Inferior parietal cortex (tissue), 1 donor: ENCODE results near the gene NDST4.

Experiments used
- DNase-seq: peaks from one replicate; pipeline ENCODE4 v3.0.0-alpha.2; 2016; ENCODE audit errors: extremely low spot score

NDST4 gene

DNA sequence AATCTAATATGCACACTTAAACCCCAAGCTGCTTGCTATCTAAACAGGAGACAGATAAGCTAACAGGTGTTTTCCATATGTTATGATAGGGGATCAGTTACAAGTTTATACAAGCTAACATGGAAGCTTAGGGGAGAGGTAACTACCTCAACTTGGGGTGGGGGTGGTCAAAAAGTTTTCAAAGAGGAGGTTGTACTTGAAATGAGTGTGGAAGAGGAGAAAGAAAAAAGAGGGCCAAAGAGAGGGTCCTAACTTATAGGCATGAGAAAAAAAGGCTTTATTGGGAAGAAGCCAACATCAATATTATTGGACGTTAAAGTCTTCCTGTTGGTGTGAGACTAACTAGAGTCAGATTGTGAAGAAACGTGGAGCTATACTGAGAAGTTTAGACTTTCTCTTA is 205.9 kb downstream of the NDST4 start:
- no peak for DNase-seq

DNA sequence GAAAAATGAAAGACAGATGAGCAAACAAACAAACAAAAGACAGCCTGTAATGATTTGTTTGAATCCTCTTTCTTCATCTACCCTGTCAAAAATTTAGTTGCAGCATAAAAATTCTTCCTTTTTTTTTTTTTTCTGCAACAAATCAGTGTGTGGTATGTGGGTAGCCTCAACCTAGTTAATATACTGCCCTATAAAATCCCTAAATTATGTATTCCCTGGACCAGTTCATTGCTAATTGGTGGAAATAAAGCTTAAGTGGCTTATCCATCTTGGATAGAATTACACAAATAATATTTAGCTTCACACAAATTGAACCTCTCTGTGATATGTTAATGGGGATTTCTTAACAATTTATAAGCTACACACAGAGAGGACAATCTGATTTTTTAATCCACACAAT is 208.4 kb downstream of the NDST4 start:
- DNase-seq, result no peak

DNA sequence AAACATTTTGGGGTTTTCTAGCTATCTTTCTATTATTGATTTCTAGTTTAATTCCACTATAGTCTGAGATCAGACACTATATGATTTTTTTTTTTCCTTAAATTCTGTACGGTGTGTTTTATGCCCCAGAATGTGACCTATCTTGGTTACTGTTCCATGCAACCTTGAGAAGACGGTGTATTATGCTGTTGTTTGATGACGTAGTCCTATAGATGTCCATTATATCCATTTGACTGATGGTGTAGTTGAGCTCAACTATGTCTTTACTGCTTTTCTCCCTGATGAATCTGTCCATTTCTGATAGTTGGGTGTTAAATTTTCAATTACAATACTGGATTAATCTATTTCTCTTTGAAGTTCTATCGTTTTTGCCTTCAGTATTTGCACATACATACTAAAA is 212.5 kb downstream of the NDST4 start:
- DNase-seq, result no peak

DNA sequence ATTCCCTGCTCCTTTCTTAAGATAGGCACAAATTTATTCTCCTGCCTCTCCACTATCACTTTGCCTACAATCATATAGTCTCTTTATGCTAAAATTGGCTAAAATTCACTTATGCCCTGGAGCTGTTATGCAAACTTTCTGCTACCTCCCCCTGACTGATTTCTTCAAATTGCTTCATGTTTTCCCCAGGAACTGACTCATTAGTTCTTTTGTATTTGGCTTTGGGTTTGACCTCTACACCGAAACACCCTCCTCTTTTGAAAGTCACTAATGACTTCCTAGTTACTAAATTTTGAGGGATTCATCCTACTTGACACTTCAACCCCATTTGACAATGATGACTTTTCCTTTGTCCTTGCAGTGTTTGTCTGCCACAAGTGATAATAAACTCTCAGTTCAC is 222.6 kb downstream of the NDST4 start:
- no peak for DNase-seq

DNA sequence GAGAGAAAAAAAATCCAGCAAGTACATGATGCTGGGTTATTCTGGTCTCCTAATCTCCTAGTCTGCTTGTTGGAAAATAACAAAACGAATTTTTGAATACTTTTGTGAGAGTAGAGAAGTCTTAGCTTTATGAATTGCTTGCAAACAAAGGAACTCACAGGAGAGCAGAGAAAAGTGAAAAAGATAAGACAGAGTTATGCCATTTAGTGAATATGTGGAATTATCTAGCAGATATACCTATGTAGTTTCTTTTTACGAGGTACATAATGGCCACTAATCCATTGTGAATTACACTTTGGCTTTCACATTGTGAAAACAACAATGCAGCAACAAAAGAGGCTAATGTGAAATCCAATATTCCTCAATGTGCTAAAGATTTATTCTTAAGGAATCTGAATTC is 226.7 kb downstream of the NDST4 start:
- no peak for DNase-seq

DNA sequence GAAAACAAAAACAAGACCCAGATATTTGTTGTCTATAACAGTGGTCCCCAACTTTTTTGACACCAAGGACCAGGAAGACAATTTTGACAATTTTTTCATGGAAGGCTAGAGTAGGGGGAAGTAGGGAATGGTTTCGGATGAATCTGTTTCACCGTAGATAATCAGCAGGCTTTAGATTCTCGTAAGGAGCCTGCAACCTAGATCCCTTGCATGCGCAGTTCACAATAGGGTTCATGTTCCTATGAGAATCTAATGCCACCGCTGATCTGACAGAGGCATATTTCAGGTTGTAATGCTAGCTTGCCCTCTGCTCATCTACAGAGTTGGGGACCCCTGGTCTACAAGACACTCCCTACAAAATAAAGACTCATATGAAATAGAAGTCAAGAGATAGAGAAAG is 229.8 kb downstream of the NDST4 start:
- no peak for DNase-seq

DNA sequence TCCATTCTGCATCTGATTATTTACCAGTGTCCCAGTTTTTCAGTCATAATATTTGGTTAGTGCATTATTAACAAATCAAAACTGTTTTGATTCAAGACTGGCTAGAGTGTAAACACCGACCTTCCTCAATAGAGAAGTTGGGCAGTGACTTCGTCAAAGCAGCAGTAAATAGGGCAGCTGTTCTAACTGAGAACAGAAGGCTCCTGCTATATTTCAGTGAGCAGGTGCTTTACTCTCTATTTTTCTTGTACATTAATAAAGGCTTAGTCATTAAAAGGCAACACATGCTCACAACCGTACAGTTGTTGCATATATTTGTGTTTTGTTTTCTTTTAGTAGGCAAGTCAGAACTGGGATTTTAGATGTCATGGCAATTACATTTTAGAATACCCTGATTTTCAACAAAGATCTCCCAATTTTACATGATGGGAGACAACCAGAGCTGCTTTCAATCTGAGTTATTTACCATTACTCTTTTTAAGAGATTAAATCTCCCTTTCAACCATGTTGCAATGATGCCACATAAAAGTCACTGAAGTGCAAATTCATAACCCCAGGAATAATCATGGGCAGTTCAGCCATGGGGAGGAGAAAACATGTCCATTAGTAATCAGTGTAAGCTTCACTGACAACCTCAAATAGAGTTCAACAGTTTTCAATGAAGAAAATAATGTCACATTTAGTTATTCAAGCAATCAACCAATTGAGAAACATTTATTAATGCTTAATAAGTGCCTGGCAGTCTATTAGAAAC is 233.3 kb downstream of the NDST4 start:
- no peak for DNase-seq

DNA sequence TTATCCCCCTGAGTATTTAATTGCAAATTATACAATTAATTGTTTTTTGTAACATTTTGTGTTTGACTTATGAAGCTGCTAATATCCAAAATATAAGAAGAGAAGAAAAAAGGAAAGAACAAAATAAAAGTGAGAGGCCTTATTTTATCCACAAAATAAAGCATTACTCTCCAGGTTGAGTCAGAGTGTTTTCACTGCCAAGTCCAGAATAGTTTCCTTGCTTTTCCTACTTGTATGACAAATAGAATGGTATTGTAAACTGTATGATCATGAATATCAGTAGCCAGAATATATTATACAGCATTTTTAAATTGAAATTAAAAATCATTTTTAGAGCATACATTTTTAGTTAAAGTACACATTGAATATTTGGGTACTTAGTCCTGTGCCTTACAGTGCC is 237.8 kb downstream of the NDST4 start:
- DNase-seq, result no peak

DNA sequence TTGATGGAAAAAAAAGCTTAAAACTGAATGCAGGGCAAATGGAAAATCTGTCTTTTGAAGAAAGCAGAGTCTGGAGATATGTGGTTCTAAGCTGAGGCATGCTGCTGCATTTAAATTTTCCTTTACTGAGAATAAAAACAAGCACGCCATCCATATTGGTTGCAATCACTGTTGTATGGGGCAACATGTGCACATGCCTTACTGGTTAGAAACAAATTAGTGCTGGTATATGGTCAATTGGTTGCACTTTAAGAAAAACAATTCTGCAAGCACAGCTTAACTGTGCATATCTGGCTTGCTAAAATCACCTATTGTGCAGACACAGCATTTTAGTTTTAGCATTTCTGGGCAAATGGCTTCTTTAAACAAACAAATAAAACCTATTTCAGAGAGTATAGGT is 239.1 kb downstream of the NDST4 start:
- DNase-seq, result no peak

DNA sequence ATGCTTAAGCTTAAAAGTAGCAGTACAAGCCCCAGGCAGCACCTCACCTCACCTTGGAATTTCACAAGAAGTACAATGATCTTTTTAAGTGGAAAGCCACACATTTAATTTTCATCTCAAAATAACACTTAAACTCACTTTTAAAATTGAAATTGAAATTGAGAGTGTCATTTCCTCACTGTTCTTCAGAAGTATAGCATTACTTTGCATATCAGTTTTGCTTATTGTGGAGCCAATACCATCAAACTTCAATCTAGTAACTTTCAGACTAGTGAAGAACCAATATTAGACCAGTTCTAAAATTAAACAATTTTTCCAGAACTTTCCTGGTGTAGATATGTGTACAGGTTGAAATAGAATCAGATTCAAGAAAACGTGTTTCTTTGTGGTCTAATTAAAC is 242.4 kb downstream of the NDST4 start:
- DNase-seq, result no peak

DNA sequence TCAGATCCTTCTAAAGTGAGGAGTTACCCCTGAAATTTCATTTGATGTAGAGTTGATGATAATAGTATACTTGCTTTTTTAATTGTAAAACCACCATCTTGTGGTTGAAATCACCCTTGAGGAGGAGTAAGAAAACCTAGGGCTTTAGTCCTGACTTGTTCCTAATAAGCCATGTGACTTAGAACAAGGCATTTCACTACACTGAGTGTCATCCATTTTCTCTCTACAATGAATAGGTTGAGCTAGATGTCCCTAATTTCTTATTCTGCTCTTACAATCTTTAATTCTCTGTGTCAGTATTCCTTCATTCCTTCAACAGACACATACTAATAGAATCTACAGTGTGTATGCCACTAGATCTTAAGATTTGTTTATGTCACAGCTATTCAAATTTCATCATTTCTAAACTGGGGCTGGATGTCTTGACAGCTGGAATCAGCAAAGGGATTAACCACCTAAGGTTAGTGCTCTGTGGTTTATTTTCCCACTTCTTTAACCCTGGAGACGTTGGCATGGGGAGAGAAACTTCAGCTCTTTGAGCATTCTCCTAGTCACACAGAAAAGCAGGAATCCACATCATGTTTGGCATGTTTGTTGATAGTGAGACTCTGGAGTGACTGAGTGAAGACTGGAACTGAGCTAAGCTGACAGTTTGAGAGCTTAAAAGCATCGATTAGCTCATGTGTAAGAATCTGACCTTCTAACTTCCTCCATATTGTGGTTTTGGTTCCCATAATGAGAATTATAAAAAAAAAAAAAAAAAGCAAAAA is 246.3 kb downstream of the NDST4 start:
- no peak for DNase-seq

DNA sequence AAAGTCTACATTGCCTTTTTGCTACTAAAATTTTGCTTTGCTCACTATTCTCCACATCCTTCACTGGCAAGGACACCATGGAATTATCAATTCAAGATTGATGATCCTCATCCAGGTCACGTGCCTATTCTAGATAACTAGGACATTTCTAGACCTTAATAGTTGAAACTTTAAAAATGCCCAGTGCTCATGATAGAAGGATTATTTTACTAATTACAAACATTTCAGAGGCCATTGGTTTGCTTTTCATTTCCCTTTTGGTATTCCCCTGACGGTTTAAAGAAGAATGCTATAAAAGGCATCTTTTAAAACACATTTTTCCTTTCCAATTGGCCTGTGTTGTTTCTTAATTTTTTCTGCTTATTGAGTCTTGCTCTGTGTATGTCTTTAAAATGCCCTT is 249.4 kb downstream of the NDST4 start:
- no peak for DNase-seq

DNA sequence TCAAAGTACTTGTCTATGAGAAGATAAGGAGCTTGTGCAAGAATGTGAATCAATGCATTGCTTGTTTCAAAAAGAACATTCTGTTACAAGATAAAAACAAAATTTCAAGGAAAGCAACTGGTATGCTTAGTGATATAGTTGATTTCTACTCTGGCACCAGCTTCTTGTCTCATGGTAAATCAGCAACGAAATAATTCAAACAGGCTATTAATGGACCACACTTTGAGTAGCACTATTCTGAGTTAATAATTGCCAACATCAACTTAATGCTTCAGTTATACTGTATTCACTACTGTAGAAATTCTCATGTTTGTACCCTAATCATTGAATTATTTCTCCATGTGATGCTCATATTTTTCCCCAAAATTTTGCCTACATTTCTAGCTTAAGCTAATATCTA is 252.6 kb downstream of the NDST4 start:
- DNase-seq, result no peak

DNA sequence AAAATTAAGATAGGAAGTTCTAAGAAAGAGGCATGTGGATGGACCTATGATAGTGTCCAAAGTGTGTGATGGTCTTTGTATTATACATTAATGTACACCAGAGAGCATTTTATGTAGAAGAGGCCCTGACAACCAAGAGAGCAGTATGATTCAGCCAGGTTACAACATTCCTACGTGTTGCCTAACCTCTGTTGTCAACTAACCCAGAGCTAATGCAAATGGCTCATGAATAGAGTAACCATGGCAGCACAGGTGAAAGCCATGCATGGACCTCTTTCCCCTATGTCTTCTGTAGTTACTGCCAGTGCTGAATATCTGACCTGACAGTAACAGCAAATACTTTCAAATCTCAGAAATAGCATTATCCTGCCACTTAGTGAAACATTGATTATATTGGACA is 255.6 kb downstream of the NDST4 start:
- no peak for DNase-seq

DNA sequence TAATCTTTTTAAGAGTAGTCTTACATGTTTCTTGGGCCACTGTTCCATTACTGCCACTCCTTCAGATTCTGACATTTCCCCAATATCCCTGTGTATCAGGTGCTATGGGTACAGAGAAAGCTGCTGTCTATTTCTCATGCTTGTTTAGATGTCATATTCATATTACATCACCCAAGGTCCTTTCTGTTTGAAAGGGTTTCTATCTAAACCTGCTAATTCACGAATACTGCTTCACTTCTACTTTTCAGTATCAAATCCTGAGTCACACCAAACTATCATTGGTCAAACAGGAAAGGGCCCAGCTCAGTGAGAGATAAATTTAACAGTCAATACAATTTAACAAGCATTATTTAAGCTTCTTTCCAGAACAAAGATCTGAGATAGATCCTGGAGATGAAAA is 273.4 kb downstream of the NDST4 start:
- DNase-seq, result no peak

DNA sequence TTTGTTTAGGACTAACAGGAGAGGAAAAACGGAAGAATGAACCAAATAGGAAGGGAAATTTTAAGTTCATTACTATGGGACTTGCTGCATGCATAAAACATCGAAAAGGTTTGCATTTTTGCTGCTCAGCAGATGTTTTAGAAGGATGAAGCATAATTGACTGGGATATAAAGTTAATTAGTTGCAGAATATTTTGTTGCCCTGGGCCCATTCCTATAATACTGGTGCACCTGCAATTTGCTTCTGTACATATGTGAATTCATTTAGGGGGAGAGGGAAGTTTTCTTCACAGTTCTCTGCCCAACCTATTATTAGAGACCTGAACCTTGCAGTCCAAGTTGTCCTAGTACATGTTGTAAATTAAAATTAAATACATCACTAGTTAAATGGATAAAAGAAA is 282.8 kb downstream of the NDST4 start:
- DNase-seq, result no peak

DNA sequence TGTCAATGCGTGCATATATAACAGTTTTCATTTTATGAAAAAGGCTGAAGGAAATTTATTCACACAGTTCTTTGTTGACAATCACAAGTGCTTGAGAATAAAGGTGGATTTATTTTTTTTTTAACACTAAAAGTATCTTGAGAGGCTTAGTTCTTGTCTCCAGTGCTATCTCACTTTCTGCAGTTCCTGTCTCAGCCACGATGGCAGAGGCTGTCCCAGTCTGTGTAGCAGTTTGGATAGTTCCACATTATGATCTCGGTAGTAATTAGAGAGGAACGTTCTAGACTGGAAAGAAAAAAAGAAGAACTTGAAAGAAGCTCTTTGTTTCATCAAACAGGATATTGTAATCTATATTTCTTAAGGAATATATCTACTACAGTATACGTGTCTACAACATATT is 285.8 kb downstream of the NDST4 start:
- no peak for DNase-seq

DNA sequence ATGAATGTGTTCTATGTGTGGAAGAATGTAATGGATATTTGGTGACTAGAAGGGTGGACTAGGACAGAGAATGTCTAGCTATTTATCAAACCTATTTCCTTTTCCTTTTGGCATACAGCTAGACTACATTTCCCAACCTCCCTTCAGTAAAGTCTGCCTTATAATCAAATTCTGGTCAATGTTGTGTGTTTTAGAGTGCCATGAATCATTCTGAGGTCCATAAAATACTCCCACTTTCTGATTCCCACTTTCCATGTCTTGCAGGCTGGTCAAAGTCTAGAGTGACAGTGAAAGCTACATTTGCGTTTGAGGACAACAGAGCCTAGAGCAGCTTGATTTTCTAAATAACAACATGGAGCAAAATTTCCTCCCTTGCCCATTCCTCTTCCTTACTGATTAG is 297.7 kb downstream of the NDST4 start:
- no peak for DNase-seq

DNA sequence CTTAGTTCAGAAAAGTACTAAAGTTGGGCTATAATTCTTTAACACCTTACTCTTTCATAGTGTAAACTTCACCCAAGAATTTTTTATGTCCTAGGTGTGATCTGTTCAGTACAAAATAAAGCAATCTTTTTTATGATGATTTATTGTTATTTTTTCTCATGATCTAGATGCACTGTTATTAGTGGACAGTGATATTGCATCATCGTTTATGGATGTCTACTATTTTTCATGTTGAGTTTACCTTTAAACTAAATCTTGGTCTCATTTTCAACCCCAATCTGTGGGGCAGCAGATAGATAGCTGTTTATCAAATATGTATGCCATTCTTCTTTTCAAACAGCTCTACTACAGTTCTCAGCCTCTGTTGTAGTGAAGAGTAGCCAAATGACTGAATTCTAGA is 299.5 kb downstream of the NDST4 start:
- DNase-seq, result no peak

DNA sequence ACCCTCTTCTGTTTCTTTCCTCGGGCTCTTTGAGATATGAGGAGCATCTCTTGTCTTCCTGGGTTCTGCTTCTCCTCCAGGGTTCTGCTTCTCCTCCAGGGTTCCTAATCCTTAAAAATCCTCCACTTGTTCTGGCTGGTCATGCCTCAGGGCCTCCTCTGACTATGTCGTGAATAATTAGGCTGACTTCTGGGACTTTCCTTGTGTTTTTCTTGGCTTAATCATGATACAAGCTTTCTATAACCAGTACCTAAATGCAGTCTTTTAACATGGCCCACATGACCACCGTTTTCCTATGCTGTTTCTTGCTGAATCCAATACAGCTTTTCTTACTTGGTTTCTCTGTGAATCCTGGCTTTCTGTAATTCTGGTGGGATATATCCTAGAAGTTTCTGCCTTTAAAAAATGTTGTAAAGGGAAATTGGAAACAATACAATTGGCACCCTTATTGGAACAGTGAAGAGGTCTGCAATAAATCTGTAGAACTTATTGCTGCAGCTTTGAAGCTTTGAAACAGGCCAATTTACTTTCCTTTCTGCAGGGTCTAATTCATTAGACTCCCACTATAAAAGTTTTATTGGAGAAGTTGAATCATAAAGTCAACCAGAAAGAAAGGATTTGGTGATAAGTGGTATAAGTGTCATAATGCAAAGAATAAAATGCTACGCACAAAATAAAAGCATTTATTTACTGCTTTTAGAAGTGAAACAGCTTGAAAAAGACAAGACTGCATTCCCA is 301.7 kb downstream of the NDST4 start:
- DNase-seq, result no peak

DNA sequence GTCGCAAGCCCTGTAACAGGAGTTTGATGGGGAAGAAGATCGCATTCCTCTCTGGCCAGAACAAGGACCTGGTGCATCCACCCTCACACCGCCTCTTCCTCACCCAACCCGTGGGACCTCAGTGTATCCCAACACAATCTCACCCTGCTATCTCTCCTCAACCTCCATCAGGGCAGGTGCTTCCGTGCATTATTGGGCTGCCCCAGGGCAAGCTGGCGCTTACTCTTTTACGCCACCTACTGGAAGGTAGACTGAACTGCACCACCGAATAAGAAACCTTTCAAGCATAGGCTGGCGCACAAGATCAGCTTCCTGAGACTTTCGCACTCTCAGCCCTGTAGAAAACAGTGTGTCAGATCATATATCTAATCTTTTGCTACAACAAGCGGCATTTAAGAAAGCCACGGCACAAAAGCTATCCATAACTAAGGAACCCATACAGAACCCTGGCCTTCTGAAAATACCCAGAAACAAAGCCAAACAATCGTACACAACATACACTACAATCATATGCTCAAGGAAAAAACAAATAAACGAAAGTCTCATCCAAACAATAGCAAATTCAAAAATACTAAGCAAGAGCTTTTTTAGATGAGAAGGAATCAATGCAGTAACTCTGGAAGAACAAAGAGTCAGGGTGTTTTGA is 305.5 kb downstream of the NDST4 start:
- DNase-seq, result peak; percentile 40

DNA sequence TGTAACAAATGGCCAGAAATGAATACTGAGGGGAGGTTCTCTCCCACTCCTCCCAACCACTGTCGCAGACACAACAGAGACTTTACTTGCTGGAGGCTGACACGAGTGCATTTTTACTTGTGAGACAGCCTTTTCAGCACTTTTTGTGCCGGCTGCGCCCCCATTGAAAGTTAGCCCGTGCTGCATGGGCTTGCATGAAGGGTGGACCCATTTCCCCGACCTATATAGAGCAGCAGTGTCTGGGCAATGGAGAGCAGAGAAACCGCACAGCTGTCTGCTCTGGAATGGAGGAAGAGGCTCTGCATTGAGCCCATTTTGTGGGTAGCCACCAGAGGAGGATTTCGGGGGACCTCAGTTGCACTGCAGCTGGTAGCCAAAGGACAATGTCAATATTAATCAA is 306.1 kb downstream of the NDST4 start:
- no peak for DNase-seq
